Measurements from ENCODE around the gene CCND1.

DNA sequence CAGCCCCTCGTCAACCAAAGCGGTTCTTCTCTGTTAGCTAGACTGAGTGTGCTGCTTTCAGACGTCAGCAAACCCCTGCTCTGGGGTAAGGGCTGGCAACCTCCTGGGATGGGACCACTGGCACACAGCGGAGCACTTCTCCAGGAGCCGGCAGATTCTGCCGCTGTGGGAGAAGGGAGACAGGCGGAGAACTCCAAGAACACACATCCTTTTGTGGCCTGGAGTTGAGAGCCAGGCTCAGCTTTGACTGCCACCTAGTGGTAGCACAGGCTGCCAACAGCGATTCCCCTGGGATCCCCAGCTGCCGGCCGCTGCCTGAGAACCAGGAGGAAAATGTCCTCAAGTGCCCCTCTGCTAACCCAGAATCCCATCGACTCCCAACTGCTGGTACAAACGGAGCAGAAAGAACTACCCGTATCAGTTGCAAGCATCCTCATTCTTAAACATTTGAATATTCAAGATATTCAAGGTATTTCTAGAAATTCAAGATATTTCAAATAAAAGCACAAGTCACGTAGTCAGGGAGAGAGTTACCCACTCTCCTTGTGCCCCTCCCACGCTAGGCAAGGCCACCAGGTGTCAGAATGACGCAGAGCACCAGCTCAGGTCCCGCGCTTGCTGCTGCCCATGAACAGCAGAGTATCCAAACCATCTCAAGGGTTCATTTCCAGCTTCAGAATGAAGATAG is 29.3 kb downstream of the CCND1 start:
- TF ChIP-seq, protein P1, sequence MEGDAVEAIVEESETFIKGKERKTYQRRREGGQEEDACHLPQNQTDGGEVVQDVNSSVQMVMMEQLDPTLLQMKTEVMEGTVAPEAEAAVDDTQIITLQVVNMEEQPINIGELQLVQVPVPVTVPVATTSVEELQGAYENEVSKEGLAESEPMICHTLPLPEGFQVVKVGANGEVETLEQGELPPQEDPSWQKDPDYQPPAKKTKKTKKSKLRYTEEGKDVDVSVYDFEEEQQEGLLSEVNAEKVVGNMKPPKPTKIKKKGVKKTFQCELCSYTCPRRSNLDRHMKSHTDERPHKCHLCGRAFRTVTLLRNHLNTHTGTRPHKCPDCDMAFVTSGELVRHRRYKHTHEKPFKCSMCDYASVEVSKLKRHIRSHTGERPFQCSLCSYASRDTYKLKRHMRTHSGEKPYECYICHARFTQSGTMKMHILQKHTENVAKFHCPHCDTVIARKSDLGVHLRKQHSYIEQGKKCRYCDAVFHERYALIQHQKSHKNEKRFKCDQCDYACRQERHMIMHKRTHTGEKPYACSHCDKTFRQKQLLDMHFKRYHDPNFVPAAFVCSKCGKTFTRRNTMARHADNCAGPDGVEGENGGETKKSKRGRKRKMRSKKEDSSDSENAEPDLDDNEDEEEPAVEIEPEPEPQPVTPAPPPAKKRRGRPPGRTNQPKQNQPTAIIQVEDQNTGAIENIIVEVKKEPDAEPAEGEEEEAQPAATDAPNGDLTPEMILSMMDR (IDR thresholded peaks at IDR 0.05 in 2 of 3, conservative IDR thresholded peaks at IDR 0.05 in 1 of 3; ENCODE audit: control insufficient read depth in 2 of 3, extremely low read depth in 1 of 3, insufficient read depth in 1 of 3, low read depth in 3 of 3, low read length in 3 of 3): peak; percentile 92 to 95 (median 93); a peak in 5 of 6 replicates
- TF ChIP-seq, protein P2, sequence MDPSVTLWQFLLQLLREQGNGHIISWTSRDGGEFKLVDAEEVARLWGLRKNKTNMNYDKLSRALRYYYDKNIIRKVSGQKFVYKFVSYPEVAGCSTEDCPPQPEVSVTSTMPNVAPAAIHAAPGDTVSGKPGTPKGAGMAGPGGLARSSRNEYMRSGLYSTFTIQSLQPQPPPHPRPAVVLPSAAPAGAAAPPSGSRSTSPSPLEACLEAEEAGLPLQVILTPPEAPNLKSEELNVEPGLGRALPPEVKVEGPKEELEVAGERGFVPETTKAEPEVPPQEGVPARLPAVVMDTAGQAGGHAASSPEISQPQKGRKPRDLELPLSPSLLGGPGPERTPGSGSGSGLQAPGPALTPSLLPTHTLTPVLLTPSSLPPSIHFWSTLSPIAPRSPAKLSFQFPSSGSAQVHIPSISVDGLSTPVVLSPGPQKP (IDR thresholded peaks at IDR 0.05; ENCODE audit: low read depth, low read length): 0 out of 2 replicates have a peak, but pooled peaks have one; percentile 20
- TF ChIP-seq, protein P3, sequence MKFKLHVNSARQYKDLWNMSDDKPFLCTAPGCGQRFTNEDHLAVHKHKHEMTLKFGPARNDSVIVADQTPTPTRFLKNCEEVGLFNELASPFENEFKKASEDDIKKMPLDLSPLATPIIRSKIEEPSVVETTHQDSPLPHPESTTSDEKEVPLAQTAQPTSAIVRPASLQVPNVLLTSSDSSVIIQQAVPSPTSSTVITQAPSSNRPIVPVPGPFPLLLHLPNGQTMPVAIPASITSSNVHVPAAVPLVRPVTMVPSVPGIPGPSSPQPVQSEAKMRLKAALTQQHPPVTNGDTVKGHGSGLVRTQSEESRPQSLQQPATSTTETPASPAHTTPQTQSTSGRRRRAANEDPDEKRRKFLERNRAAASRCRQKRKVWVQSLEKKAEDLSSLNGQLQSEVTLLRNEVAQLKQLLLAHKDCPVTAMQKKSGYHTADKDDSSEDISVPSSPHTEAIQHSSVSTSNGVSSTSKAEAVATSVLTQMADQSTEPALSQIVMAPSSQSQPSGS (IDR thresholded peaks at IDR 0.05; ENCODE audit: low read length): no peak
- no peak for TF ChIP-seq YY1 (IDR thresholded peaks at IDR 0.05; ENCODE audit: low read depth, low read length)
